ENCODE data around the gene ADAM8.

- TF ChIP-seq CTCF (conservative IDR thresholded peaks at IDR 0.05 in 1 of 2, IDR thresholded peaks at IDR 0.05 in 1 of 2; ENCODE audit: low read depth in 1 of 2, low read length in 2 of 2) (no peak), EZH2 (IDR thresholded peaks at IDR 0.05; ENCODE audit: low read length, missing control alignments) (peak; percentile 82)
Measured at GRCh38 chr10:133229265-133230043, 47.2 kb downstream of the ADAM8 start.
